B cell (primary cell): Measurements from ENCODE around the gene STIM1.

Experiments
- EZH2 ChIP-seq: IDR thresholded peaks from 2 replicates; pipeline ENCODE4 v1.6.1; 2012; ENCODE audit warnings: borderline replicate concordance, low read depth, mild to moderate bottlenecking, moderate library complexity, low read length; ENCODE audit not compliant: insufficient read depth, poor library complexity, severe bottlenecking
- TF ChIP-seq, protein P1 (sequence below): fragments of 200-600 bp; IDR thresholded peaks from one replicate; pipeline ENCODE4 v1.8.0; 2022; ENCODE audit warnings: antibody characterized with exemption, mild to moderate bottlenecking

DNA sequence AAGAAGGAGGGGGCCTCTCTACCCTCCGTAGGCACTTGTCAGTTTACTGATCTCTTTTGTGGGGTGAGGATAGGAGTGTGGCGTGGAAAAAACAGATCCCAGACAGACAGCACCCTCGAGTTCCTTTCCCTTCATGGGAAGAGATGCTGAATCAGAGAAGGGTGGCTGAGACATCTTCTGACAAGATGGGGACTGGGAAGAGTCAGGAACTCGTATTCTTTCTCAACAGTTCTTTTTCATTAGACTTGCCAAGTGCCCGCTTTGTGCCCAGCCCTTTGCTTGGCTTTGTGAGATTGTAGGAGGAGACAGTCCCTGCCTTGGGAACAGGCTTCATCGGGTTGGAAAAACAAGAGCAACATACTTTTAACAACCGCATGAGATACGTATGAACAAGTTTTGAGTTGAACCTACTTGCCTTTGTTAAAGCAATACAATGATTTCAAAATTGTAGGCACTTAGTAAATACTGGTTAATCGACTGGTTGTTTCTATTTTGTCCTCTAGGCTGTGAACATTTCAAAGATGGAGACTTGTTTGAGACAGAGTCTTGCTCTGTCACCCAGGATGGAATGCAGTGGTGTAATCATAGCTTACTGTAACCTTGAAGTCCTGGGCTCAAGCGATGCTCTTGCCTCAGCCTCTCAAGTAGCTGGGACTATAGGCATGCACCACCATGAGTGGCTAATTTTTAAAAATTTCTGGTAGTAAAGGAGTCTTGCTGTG is 240.2 kb downstream of the STIM1 start:
- TF ChIP-seq, protein P1, sequence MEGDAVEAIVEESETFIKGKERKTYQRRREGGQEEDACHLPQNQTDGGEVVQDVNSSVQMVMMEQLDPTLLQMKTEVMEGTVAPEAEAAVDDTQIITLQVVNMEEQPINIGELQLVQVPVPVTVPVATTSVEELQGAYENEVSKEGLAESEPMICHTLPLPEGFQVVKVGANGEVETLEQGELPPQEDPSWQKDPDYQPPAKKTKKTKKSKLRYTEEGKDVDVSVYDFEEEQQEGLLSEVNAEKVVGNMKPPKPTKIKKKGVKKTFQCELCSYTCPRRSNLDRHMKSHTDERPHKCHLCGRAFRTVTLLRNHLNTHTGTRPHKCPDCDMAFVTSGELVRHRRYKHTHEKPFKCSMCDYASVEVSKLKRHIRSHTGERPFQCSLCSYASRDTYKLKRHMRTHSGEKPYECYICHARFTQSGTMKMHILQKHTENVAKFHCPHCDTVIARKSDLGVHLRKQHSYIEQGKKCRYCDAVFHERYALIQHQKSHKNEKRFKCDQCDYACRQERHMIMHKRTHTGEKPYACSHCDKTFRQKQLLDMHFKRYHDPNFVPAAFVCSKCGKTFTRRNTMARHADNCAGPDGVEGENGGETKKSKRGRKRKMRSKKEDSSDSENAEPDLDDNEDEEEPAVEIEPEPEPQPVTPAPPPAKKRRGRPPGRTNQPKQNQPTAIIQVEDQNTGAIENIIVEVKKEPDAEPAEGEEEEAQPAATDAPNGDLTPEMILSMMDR = no peak
- TF ChIP-seq EZH2 = no peak
